Heart right ventricle (tissue), 16 donors: ENCODE data around the gene GARS1. TPM values are rescaled to one million over a fixed set of nuclear protein-coding genes. Genes with fewer than 3 reads are reported as not detected.

Experiments
- ATAC-seq, 8 donors: fragments of 200-7000 bp; cut with Tn5 transposase; one replicate each; pipeline ENCODE4 v1.9.1; 2020; ENCODE audit warnings: mild to moderate bottlenecking in 8 of 8, moderate library complexity in 8 of 8, moderate number of reproducible peaks in 1 of 8
- DNase-seq, 2 donors: peaks; one replicate each; pipeline ENCODE4 v3.0.0-alpha.2; 2020
- H3K27ac ChIP-seq, 10 donors: fragments of 200-600 bp; sonication (generic) in 2 of 10; one replicate each; pipeline versions ENCODE4 v1.5.0 to v1.8.0; 2020 to 2022; ENCODE audit warnings: mild to moderate bottlenecking in 3 of 10
- H3K27me3 ChIP-seq, 7 donors: fragments of 200-600 bp; one replicate each; pipeline ENCODE4 v1.8.0; 2021 to 2022; ENCODE audit warnings: mild to moderate bottlenecking in 2 of 7
- H3K36me3 ChIP-seq, 9 donors: fragments of 200-600 bp; sonication (generic) in 1 of 9; one replicate each; pipeline versions ENCODE4 v1.5.0 to v1.8.0; 2020 to 2022; ENCODE audit warnings: mild to moderate bottlenecking in 2 of 9
- H3K4me1 ChIP-seq, 9 donors: fragments of 200-600 bp; sonication (generic) in 1 of 9; one replicate each; pipeline versions ENCODE4 v1.5.0 to v1.8.0; 2020 to 2022; ENCODE audit warnings: mild to moderate bottlenecking in 4 of 9
- H3K4me3 ChIP-seq, 10 donors: fragments of 200-600 bp; sonication (generic) in 2 of 10; one replicate each; pipeline versions ENCODE4 v1.5.0 to v1.8.0; 2020 to 2022; ENCODE audit warnings: mild to moderate bottlenecking in 7 of 10, moderate library complexity in 2 of 10
- H3K9me3 ChIP-seq, 11 donors: fragments of 200-600 bp in 10 of 11; sonication (generic) in 2 of 11; one replicate each; pipeline versions ENCODE4 v1.5.0 to v1.8.0; 2013 to 2022; ENCODE audit warnings: mild to moderate bottlenecking in 2 of 11, control low read depth in 1 of 11, moderate library complexity in 1 of 11
- CTCF ChIP-seq, 9 donors: fragments of 200-600 bp; sonication (generic) in 2 of 9; IDR thresholded peaks; one replicate each; pipeline versions ENCODE4 v1.5.0 to v1.8.0; 2021 to 2022; ENCODE audit warnings: antibody characterized with exemption in 9 of 9, mild to moderate bottlenecking in 5 of 9, moderate library complexity in 1 of 9
- WGBS, 2 donors: extraction: QIAGEN DNeasy Blood & Tissue Kit; methylation state at CpG; one replicate each; pipeline ENCODE4 v1.1.7; 2013; ENCODE audit warnings: inconsistent platforms in 1 of 2; 5-methylcytosine and 5-hydroxymethylcytosine counted together
- intact Hi-C, 10 donors: fragments of 100-400 bp; cut with DNase I; formaldehyde crosslinking; loops; one replicate each; pipeline versions ENCODE4 v1.11.1 to v1.14.2; 2022
- long read RNA-seq, 3 donors: library from polyadenylated mRNA; unstranded; transcript quantifications; one replicate each; pipeline ENCODE4 v2.0.0, GENCODE V29; 2020 to 2021
- polyA plus RNA-seq, 2 donors: library from polyadenylated mRNA; stranded (reverse); fragments of 200-250 nt; gene quantifications; one replicate each; pipeline ENCODE4 v1.2.3, GENCODE V29; 2013
- total RNA-seq, 10 donors: library from RNA; stranded (reverse); fragmentation: NEBNext Ultra II Directional in 3 of 10; extraction: Animal tissue kit (Norgen Biotek cat#: 25700) in 3 of 10; gene quantifications; one replicate each; pipeline versions ENCODE4 v1.2.1 to v1.2.4, GENCODE V29; 2021 to 2023
- donor health status: Arrhythmogenic right ventricular cardiomyopathy.
- donor health status: ischemic (EF 13 %, LVEDD 7.1; RV severe dilation, severe dysfunction).
- donor health status: healthy with polysubstance abuse.
- donor health status: DM: no; HTN: yes; CAD: no.
- donor health status: DM: no; HTN: no; CAD: no.
- donor health status: ischemic (EF 25% LVEDD 6.9; RV normal size, moderate dysfunction).
- donor health status: ischemic (EF 25% LVEDD 5.7; RV mildly dilated, moderate dysfunction).
- donor health status: healthy.
- donor health status: DM: yes; HTN: yes; CAD: no.
- donor health status: Ischemic cardiomyopathy.
- donor health status: ischemic (EF 35%, LVEDD 5.7; RV mildly dilated, moderate dysfunction).
- donor health status: nonischemic (EF 11% LVEDD 7.7; RV severe dilation, severe dysfunction).
- donor health status: DM: yes; HTN: yes; CAD: no.
- donor health status: PGD.
- donor health status: ischemic (EF 29% LVEDD 5.4; RV normal size, mild dysfunction).
- donor health status: nonischemic (EF 23%, LVEDD 6.1; RV moderate dilation, normal function).

GARS1 gene, protein sequence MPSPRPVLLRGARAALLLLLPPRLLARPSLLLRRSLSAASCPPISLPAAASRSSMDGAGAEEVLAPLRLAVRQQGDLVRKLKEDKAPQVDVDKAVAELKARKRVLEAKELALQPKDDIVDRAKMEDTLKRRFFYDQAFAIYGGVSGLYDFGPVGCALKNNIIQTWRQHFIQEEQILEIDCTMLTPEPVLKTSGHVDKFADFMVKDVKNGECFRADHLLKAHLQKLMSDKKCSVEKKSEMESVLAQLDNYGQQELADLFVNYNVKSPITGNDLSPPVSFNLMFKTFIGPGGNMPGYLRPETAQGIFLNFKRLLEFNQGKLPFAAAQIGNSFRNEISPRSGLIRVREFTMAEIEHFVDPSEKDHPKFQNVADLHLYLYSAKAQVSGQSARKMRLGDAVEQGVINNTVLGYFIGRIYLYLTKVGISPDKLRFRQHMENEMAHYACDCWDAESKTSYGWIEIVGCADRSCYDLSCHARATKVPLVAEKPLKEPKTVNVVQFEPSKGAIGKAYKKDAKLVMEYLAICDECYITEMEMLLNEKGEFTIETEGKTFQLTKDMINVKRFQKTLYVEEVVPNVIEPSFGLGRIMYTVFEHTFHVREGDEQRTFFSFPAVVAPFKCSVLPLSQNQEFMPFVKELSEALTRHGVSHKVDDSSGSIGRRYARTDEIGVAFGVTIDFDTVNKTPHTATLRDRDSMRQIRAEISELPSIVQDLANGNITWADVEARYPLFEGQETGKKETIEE
- total RNA-seq (10 to 100 TPM; 36.5 to 52.2 (median 40.8) TPM), polyA plus RNA-seq (10 to 100 TPM; 52.3 to 95.6 TPM)
- long read RNA-seq, donor 1, transcript GARS-201 (17 exons, 2,634 nt), result major isoform, 94 of 104 reads
- long read RNA-seq, donor 1, partial matches to known transcripts, result 2 of 104 reads
- long read RNA-seq, donor 1, other reads (novel, unspliced or antisense), result 8 of 104 reads
- long read RNA-seq, donor 2, transcript GARS-201 (17 exons, 2,634 nt), result major isoform, 77 of 82 reads
- long read RNA-seq, donor 2, partial matches to known transcripts, result 3 of 82 reads
- long read RNA-seq, donor 2, other reads (novel, unspliced or antisense), result 2 of 82 reads
- long read RNA-seq, donor 3, transcript GARS-201 (17 exons, 2,634 nt), result major isoform, 194 of 224 reads
- long read RNA-seq, donor 3, partial matches to known transcripts, result 20 of 224 reads
- long read RNA-seq, donor 3, other reads (novel, unspliced or antisense), result 9 of 224 reads

DNA sequence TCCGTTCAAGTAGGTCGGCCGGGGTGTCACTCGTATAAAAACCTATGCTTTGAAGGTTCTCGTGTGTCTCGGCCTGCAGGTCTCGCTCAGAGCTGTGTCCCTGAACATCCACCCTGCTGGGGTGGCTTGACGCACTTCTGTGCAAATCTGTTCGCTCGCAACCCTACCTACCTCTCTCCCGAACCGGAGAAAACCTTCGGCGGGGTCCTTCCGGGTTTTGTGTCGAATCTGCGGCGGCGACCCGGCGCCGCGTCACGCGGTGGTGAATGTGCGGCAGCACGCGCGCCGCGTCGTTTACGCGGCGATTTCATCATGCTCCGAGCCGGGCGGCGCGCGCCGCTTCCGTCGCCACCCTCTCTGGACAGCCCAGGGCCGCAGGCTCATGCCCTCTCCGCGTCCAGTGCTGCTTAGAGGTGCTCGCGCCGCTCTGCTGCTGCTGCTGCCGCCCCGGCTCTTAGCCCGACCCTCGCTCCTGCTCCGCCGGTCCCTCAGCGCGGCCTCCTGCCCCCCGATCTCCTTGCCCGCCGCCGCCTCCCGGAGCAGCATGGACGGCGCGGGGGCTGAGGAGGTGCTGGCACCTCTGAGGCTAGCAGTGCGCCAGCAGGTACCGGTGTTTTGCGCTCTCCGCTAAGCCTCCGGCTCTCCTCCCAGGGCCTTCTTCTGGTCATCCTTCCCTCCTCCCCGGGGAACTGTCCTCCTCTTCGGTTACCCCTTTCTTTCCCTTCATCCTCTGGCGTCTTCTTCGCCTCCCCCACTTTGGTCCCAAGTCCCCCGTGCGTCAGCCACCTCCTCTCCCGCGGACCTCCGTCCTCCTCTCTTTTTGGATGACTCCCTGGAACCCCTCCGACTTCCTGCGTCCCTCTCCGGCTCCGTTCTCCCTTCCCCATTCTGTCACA, at the start of gene GARS1:
TSS of gene GARS1 (plus strand) at position 339 of the 896 bp plus-strand sequence. CDS start at position 383, 44 bp downstream.
- H3K4me1 ChIP-seq, result peaks cover 0 to 50% (median 25%) of the 10 kb centered on the region in 9 donors
- H3K36me3 ChIP-seq, result peaks cover 0 to 15% (median 9%) of the 10 kb centered on the region in 9 donors
- DNase-seq (peak; percentile 87 to 91), ATAC-seq (peak; percentile 97 to 99 (median 98))
- TF ChIP-seq CTCF (IDR thresholded peaks at IDR 0.05), result peak in 1 of 9 donors; percentile 14
- intact Hi-C loops, result no loop called here
- peak within 1 kb of the TSS; percentile 73 to 97 (median 88) for H3K4me3 ChIP-seq
- WGBS, 2 donors, result 0% methylated on average over 84 of the region's 84 CpGs
- H3K27me3 ChIP-seq, result no peaks in the 10 kb centered on the region
- H3K9me3 ChIP-seq, result no peaks in the 10 kb centered on the region
- peak within 1 kb of the TSS; percentile 44 to 97 (median 94) for H3K27ac ChIP-seq

GRCh38 chr7:30545791-30546555, 48.7 kb upstream of the GARS1 start:
- intact Hi-C loops, result loop anchor here in 2 of 10 donors (5.0 kb wide), 1 partner anchor 34 kb away; no protein-coding TSS in a partner anchor
- TF ChIP-seq CTCF (IDR thresholded peaks at IDR 0.05), result no peak
- Histone ChIP-seq H3K4me3 (no peak overlapping the region), H3K9me3 (no peaks in the 10 kb centered on the region), H3K27ac (no peak overlapping the region), H3K27me3 (no peaks in the 10 kb centered on the region), H3K4me1 (peaks cover 0 to 27% (median 16%) of the 10 kb centered on the region in 9 donors), H3K36me3 (peaks cover 0 to 35% (median 0%) of the 10 kb centered on the region in 9 donors)
- 80 to 81% methylated on average over 5 of the region's 5 CpGs for WGBS, 2 donors
- ATAC-seq, result no peak
- no peak for DNase-seq

GRCh38 chr7:30546596-30546995, 48.1 kb upstream of the GARS1 start:
- intact Hi-C loops, result loop anchor here in 2 of 10 donors (5.0 kb wide), 1 partner anchor 34 kb away; no protein-coding TSS in a partner anchor
- 97 to 98% methylated on average over 4 of the region's 4 CpGs for WGBS, 2 donors
- no peak for DNase-seq

More at GRCh38 chr7:30546596-30546995, 48.1 kb upstream of the GARS1 start:
- no peak overlapping the region for H3K27ac ChIP-seq
- no peak for ATAC-seq
- no peak overlapping the region for H3K4me3 ChIP-seq
- H3K27me3 ChIP-seq, result no peaks in the 10 kb centered on the region
- peaks cover 0 to 32% (median 22%) of the 10 kb centered on the region in 9 donors for H3K4me1 ChIP-seq
- H3K9me3 ChIP-seq, result no peaks in the 10 kb centered on the region
- no peak for TF ChIP-seq CTCF (IDR thresholded peaks at IDR 0.05)
- peaks cover 0 to 35% (median 0%) of the 10 kb centered on the region in 9 donors for H3K36me3 ChIP-seq
